H1 (cell line): ENCODE results near the gene MCAT. TPM values are rescaled to one million over a fixed set of nuclear protein-coding genes. Genes with fewer than 3 reads are reported as not detected.

Experiments used
- CTCF ChIA-PET: fragments of 300-600 bp; sonication (Branson Sonifier 250); formaldehyde crosslinking; loops from one replicate; lab custom pipeline; 2021; ENCODE audit not compliant: partially characterized antibody; lab: Charles Lee
- POLR2A ChIA-PET: fragments of 300-600 bp; sonication (Branson Sonifier 250); formaldehyde crosslinking; loops from one replicate; lab custom pipeline; 2021; ENCODE audit warnings: inconsistent platforms; ENCODE audit not compliant: partially characterized antibody; lab: Charles Lee
- DNase-seq, 2 experiments: peaks; one replicate each; pipeline versions ENCODE4 v3.0.0 to v3.0.0-alpha.2; 2010 to 2022; ENCODE audit warnings: low spot score in 2 of 2, low read depth in 1 of 2, mixed read lengths in 1 of 2
- FAIRE-seq: peaks from 2 replicates; lab custom pipeline; 2011; peaks lifted over from hg19 to GRCh38; lab: Jason Lieb, UNC
- H2AFZ ChIP-seq: 2 replicates; pipeline ENCODE4 v1.8.1; 2012; ENCODE audit warnings: low read length, inconsistent platforms
- H2AK5ac ChIP-seq: 2 replicates; pipeline ENCODE4 v1.6.1; 2013; ENCODE audit warnings: low read depth, low read length
- H2BK120ac ChIP-seq: replicated peaks from 2 replicates; pipeline ENCODE3; 2013; ENCODE audit warnings: low read depth, low read length, inconsistent platforms
- H2BK12ac ChIP-seq: 2 replicates; pipeline ENCODE4 v1.6.1; 2013; ENCODE audit warnings: low read depth, low read length
- H2BK15ac ChIP-seq: 2 replicates; pipeline ENCODE4 v1.6.1; 2013; ENCODE audit warnings: low read length
- H2BK20ac ChIP-seq: 2 replicates; pipeline ENCODE4 v1.6.1; 2013; ENCODE audit warnings: low read length
- H2BK5ac ChIP-seq: 2 replicates; pipeline ENCODE4 v1.6.1; 2013; ENCODE audit warnings: low read depth, low read length
- H3K14ac ChIP-seq: 2 replicates; pipeline ENCODE4 v1.6.1; 2013; ENCODE audit warnings: inconsistent platforms; ENCODE audit not compliant: insufficient read length
- H3K18ac ChIP-seq: 2 replicates; pipeline ENCODE4 v1.6.1; 2013; ENCODE audit warnings: low read length; ENCODE audit errors: extremely low read depth
- H3K23ac ChIP-seq: 2 replicates; pipeline ENCODE4 v1.6.1; 2013; ENCODE audit warnings: inconsistent platforms; ENCODE audit not compliant: insufficient read length
- H3K23me2 ChIP-seq: 2 replicates; pipeline ENCODE4 v1.6.1; 2013; ENCODE audit warnings: low read depth, low read length
- H3K27ac ChIP-seq: 2 replicates; pipeline ENCODE4 v1.6.1; 2011; ENCODE audit warnings: low read depth, low read length, inconsistent platforms
- H3K27me3 ChIP-seq, 4 experiments: replicated peaks in 1 of 4; 1 replicate in 1 of 4; 2 replicates in 3 of 4; pipeline versions ENCODE4 v1.6.1 to v1.8.1; 2011 to 2013; ENCODE audit warnings: low read length in 3 of 4, mild to moderate bottlenecking in 3 of 4, inconsistent platforms in 2 of 4, mixed read lengths in 2 of 4, moderate library complexity in 1 of 4; ENCODE audit not compliant: control insufficient read depth in 3 of 4, insufficient read depth in 3 of 4; ENCODE audit errors: extremely low read depth in 1 of 4
- H3K36me3 ChIP-seq, 4 experiments: 2 replicates each; pipeline versions ENCODE4 v1.6.1 to v1.8.1; 2011 to 2013; ENCODE audit warnings: mild to moderate bottlenecking in 4 of 4, low read length in 3 of 4, moderate library complexity in 2 of 4, control low read depth in 1 of 4, inconsistent platforms in 1 of 4; ENCODE audit not compliant: insufficient read depth in 4 of 4, control insufficient read depth in 2 of 4
- H3K4ac ChIP-seq: replicated peaks from 2 replicates; pipeline ENCODE3; 2013; ENCODE audit warnings: low read length, low read depth, mixed read lengths, inconsistent platforms; ENCODE audit not compliant: insufficient read length
- H3K4me1 ChIP-seq, 4 experiments: replicated peaks in 1 of 4; 1 replicate in 1 of 4; 2 replicates in 3 of 4; pipeline versions ENCODE4 v1.6.1 to v1.8.1; 2011 to 2013; ENCODE audit warnings: low read length in 3 of 4, inconsistent platforms in 2 of 4, mixed read lengths in 1 of 4; ENCODE audit not compliant: insufficient read depth in 4 of 4, control insufficient read depth in 3 of 4
- H3K4me2 ChIP-seq, 2 experiments: 2 replicates each; pipeline versions ENCODE4 v1.6.1 to v1.8.1; 2011 to 2013; ENCODE audit warnings: low read depth in 2 of 2, low read length in 2 of 2, control low read depth in 1 of 2, inconsistent platforms in 1 of 2, mild to moderate bottlenecking in 1 of 2; ENCODE audit not compliant: insufficient read depth in 1 of 2
- H3K4me3 ChIP-seq, 4 experiments: fragments of 200-600, 300-600 bp in 1 of 4; sonication (generic), shearing (Covaris generic), sonication (Bioruptor Twin) in 1 of 4; 2 replicates each; pipeline versions ENCODE4 v1.5.1 to v1.8.1; 2011 to 2016; ENCODE audit warnings: low read length in 4 of 4, low read depth in 3 of 4, control low read depth in 2 of 4, inconsistent platforms in 2 of 4, mild to moderate bottlenecking in 2 of 4, mixed read lengths in 1 of 4, moderate library complexity in 1 of 4; ENCODE audit not compliant: insufficient read depth in 2 of 4; ENCODE audit errors: extremely low read depth in 1 of 4
- H3K56ac ChIP-seq: replicated peaks from 2 replicates; pipeline ENCODE3; 2013; ENCODE audit warnings: low read depth, mild to moderate bottlenecking, mixed read lengths, low read length, inconsistent platforms; ENCODE audit not compliant: insufficient read length
- H3K79me1 ChIP-seq: 2 replicates; pipeline ENCODE4 v1.6.1; 2013; ENCODE audit warnings: low read depth, low read length, control low read depth
- H3K79me2 ChIP-seq, 2 experiments: 2 replicates each; pipeline versions ENCODE4 v1.6.1 to v1.8.1; 2012 to 2013; ENCODE audit warnings: low read length in 2 of 2, mild to moderate bottlenecking in 2 of 2, inconsistent platforms in 1 of 2; ENCODE audit not compliant: insufficient read depth in 2 of 2, control insufficient read depth in 1 of 2
- H3K9ac ChIP-seq, 4 experiments: replicated peaks in 1 of 4; 1 replicate in 1 of 4; 2 replicates in 3 of 4; pipeline versions ENCODE4 v1.6.1 to v1.8.1; 2011 to 2013; ENCODE audit warnings: low read depth in 3 of 4, low read length in 3 of 4, control low read depth in 2 of 4, mild to moderate bottlenecking in 2 of 4, moderate library complexity in 2 of 4, inconsistent platforms in 1 of 4; ENCODE audit errors: extremely low read depth in 1 of 4
- H3K9me3 ChIP-seq, 2 experiments: 2 replicates each; pipeline versions ENCODE4 v1.6.1 to v1.8.1; 2012 to 2013; ENCODE audit warnings: mild to moderate bottlenecking in 2 of 2, moderate library complexity in 2 of 2, control low read depth in 1 of 2, inconsistent platforms in 1 of 2, low read depth in 1 of 2, low read length in 1 of 2, mixed read lengths in 1 of 2; ENCODE audit not compliant: insufficient read depth in 2 of 2
- H4K20me1 ChIP-seq, 2 experiments: replicated peaks in 1 of 2; 2 replicates each; pipeline versions ENCODE3 to v1.8.1; 2011 to 2013; ENCODE audit warnings: inconsistent platforms in 2 of 2, low read length in 2 of 2, mild to moderate bottlenecking in 1 of 2; ENCODE audit not compliant: insufficient read depth in 2 of 2, control insufficient read depth in 1 of 2
- H4K5ac ChIP-seq: 2 replicates; pipeline ENCODE4 v1.6.1; 2013; ENCODE audit warnings: low read length, low read depth, mixed read lengths, inconsistent platforms; ENCODE audit not compliant: insufficient read length
- H4K8ac ChIP-seq: 2 replicates; pipeline ENCODE4 v1.8.0; 2013; ENCODE audit warnings: mild to moderate bottlenecking, moderate library complexity, low read length, inconsistent platforms; ENCODE audit not compliant: insufficient read depth; ENCODE audit errors: extremely low read depth
- H4K91ac ChIP-seq: replicated peaks from 2 replicates; pipeline ENCODE3; 2013; ENCODE audit warnings: low read length, mixed read lengths, inconsistent platforms; ENCODE audit not compliant: insufficient read length
- MAFK ChIP-seq: IDR thresholded peaks from 2 replicates; pipeline ENCODE4 v1.6.1; 2012; ENCODE audit warnings: low read depth, mild to moderate bottlenecking, improper control_type of control experiment, low read length
- WGBS, 2 experiments: shearing (Covaris generic) in 1 of 2; methylation state at CpG; one replicate each; pipeline versions ENCODE4 v1.1.6 to v1.1.7; 2013 to 2015; ENCODE audit warnings: low lambda C conversion rate in 2 of 2, mixed read lengths in 2 of 2, inconsistent platforms in 1 of 2, low coverage in 1 of 2, missing lambda C conversion rate in 1 of 2; ENCODE audit not compliant: insufficient replicate concordance in 2 of 2, insufficient coverage in 1 of 2, insufficient read length in 1 of 2; ENCODE audit errors: extremely low coverage in 1 of 2, missing lambda C conversion rate in 1 of 2; 5-methylcytosine and 5-hydroxymethylcytosine counted together
- polyA plus RNA-seq, 7 experiments: library from polyadenylated mRNA; depleted of rRNA in 3 of 7; stranded (reverse) in 5 of 7; unstranded in 2 of 7; fragments of >200 nt in 5 of 7; fragments of 200-250 nt in 2 of 7; gene quantifications; 1 replicate in 5 of 7; 2 replicates in 1 of 7; 4 replicates in 1 of 7; pipeline versions ENCODE4 v1.2.1 to v1.2.3, GENCODE V29; 2011 to 2013; ENCODE audit warnings: missing spikeins in 2 of 7, mixed read lengths in 2 of 7
- total RNA-seq: library from RNA; stranded (reverse); fragmentation: NEBNext Ultra II Directional; extraction: Animal tissue kit (Norgen Biotek cat#: 25700); gene quantifications from 2 replicates; pipeline ENCODE4 v1.2.1, GENCODE V29; 2021

MCAT gene
- total and polyA plus RNA-seq, 2 of the 8 experiments (the other 6 are each of a cell fraction or from before 2014, with no cell fraction given) = 15.8 to 17.4 TPM

DNA sequence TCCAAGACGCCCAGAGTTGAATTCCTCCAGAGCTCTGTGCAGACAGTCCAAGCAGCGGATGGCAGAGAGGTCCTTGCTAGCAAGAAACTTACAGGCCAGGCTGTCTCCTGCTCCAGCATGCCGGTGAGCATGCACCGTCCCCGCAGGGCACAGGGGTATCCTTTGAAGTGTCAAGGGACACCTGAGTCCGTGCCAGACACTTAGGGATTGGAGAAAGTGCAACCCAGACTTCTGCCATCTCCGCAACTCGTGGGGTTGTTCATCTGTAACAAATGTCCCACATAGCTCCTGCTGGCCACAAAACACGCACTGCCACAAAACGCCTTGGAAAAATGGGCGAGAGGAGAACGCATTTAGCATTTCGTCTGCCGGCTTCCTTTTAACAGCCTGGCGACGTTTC, 21.4 kb upstream of the MCAT start:
- no peaks in the 10 kb centered on the region for H3K27me3 ChIP-seq
- ChIA-PET POLR2A (interaction anchor here (0.8 to 4.7 kb wide), 11 partner anchors 8 to 306 kb away, joined by 3 to 29 read pairs (median 4); partner anchors contain the start of gene MCAT), CTCF (interaction anchor here (0.5 to 4.1 kb wide), 8 partner anchors 35 to 1248 kb away, joined by 3 to 17 read pairs (median 4); no protein-coding TSS in a partner anchor)
- no peaks in the 10 kb centered on the region for H3K23me2 ChIP-seq
- no peak overlapping the region for H2BK5ac ChIP-seq
- H3K79me2 ChIP-seq = no peaks in the 10 kb centered on the region
- peaks cover 0 to 2% of the 10 kb centered on the region in 2 experiments for H4K20me1 ChIP-seq
- H2AK5ac ChIP-seq = no peak overlapping the region
- no peak overlapping the region for H3K18ac ChIP-seq
- H3K4ac ChIP-seq = no peak overlapping the region
- no peak overlapping the region for H3K56ac ChIP-seq
- H3K4me3 ChIP-seq = no peak overlapping the region
- TF ChIP-seq MAFK = no peak
- no peaks in the 10 kb centered on the region; a peak in 1 of 7 replicates for H3K4me1 ChIP-seq
- H4K5ac ChIP-seq = no peak overlapping the region
- H3K79me1 ChIP-seq = no peaks in the 10 kb centered on the region
- H3K27ac ChIP-seq = no peak overlapping the region
- 93% methylated on average over 12 of the region's 16 CpGs; no CpG with 5 or more reads in 1 of the 2 experiments for WGBS, 2 experiments
- H4K91ac ChIP-seq = no peak overlapping the region
- H3K4me2 ChIP-seq = no peak overlapping the region
- no peaks in the 10 kb centered on the region for H3K9me3 ChIP-seq
- DNase-seq (no peak), FAIRE-seq (no peak)
- H3K9ac ChIP-seq = no peak overlapping the region
- no peak overlapping the region; the same call in 1 of the 2 replicates for H4K8ac ChIP-seq
- peaks cover 4 to 12% (median 11%) of the 10 kb centered on the region in 4 experiments; a peak in 7 of 8 replicates for H3K36me3 ChIP-seq
- no peak overlapping the region for H2BK120ac ChIP-seq
- H2AFZ ChIP-seq = no peak overlapping the region
- no peak overlapping the region for H2BK12ac ChIP-seq
- no peak overlapping the region for H3K14ac ChIP-seq
- H3K23ac ChIP-seq = no peak overlapping the region
- H2BK15ac ChIP-seq = no peak overlapping the region
- no peak overlapping the region for H2BK20ac ChIP-seq
